ENCODE results near the gene CLEC2D.

The CLEC2D gene

DNA sequence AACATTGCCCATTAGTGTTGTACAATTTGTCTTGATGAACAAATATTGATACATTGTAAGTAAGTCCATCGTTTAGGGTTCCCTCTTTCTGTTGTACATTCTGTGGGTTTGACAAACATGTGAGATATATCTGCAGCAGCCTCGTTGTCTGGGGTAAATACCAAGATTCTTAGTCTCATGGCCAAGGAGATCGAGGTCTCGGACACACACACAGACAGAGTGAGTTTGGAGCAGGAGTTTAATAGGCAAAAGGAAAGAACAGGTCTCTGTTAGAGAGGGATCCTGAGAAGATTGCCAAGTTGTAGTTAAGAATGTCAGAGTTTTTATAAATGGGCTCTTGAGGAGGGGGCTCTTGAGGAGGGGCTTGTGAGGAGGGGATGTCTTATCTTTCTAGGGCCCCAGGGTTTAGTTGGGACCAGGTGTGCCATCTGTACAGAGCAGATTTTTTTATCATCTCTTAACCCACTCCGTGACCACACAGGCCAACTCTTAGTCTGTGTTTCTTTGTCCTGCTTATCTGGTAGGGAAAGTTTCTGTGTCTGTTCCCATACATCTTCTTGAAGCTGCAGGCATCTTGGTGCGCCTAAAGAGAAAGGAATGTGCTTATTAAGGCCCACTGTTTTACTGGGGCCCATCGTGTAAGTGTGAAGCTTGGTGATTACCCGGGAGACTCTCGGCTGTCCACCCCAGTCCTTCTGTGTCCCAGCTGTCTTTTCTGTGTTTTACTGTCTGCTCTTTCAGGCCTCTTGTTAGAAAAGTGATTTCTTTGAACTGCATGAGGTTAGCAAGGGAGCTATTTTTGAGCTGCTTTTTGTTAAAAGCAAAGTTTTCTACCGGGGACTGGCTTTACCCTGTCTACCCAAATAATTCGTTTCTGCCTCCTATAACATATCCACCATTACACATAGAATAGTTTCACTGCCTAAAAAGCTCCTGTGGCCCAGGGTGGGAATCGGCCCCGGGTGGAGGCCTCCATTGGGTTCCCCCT is 22.4 kb upstream of the CLEC2D start:
- in situ Hi-C loops (cut with HindIII; ENCODE audit: low pct_unique_long_range_greater_than_20kb, low sequenced_read_pairs) = no loop called here
- no peak for DNase-seq (ENCODE audit: low read depth in 1 of 2, low spot score in 1 of 2)
- TF ChIP-seq JUND (IDR thresholded peaks at IDR 0.05; ENCODE audit: low read depth) = no peak

DNA sequence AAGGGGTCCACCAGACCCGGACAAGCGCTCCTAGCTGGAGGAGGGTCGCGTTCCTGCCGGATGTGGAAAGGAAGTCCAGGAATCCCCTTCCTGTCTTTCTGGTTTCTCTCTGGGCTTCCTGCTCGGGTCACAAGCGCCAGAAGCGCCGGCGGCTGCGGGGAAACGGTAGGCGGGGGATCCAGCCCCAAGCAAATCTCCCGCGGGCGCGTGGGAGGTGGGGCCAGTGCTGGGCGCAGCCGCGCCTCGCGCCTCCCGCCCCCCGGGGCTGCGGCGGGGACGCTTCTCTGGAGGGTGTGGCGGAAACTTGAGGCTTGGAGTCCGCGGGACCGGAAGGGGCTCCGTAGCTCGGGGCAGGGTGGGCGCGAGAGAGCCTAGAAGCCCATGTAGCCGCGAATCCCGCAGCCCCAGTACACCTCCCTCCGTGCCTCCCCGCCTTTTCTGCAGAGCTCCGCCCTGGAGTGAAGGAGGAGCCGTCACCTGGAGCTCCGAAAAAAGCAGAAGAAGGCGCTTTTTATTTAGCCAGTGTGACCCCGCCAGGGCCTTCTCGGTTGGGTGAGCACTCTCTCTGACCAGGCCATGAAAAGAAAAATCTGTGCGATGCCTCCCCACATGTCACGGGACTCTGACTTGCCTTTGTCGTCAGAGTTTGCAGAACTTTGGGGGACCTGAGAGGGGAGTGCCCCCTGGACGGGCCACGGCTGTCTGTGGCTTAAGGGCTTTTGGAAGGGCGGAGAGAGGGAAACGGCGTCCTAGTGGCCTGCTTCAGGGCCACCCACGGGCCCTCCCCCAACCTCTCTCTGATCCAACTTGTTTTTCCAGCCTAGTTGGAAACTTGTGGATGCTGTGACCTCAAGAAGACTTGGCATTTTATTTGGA is 21.4 kb upstream of the CLEC2D start:
- TF ChIP-seq JUND (IDR thresholded peaks at IDR 0.05; ENCODE audit: low read depth) = no peak
- in situ Hi-C loops (cut with HindIII; ENCODE audit: low pct_unique_long_range_greater_than_20kb, low sequenced_read_pairs) = no loop called here
- DNase-seq (ENCODE audit: low read depth in 1 of 2, low spot score in 1 of 2) = peak; percentile 13 to 83

- DNase-seq (ENCODE audit: low read depth in 1 of 2, low spot score in 1 of 2) = no peak
- in situ Hi-C loops (cut with HindIII; ENCODE audit: low pct_unique_long_range_greater_than_20kb, low sequenced_read_pairs) = no loop called here
- no peak for TF ChIP-seq JUND (IDR thresholded peaks at IDR 0.05; ENCODE audit: low read depth)
These were observed 20.6 kb upstream of the CLEC2D start for GRCh38 chr12:9648701-9649531.

GRCh38 chr12:9649532-9649940 is 20.0 kb upstream of the CLEC2D start:
- in situ Hi-C loops (cut with HindIII; ENCODE audit: low pct_unique_long_range_greater_than_20kb, low sequenced_read_pairs) = no loop called here
- DNase-seq (ENCODE audit: low read depth in 1 of 2, low spot score in 1 of 2) = no peak
- no peak for TF ChIP-seq JUND (IDR thresholded peaks at IDR 0.05; ENCODE audit: low read depth)

DNA sequence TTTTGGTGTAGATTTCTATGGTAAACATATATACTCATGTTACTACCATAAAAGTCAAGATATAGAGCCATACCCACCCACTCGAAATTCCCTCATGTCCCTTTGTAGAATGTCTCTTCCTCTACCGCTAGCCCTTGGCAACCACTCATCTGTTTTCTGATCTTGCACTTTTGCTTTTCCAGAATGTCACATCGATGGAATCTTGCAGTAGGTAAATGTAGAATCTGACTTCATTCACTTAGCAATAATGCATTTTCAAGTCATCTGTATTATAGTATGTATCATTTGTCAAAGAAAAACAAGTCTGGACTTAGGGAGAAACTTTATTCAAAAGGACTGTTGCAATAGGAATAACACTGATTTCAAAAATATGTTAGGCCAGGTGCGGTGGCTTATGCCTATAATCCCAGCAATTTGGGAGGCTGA is 19.3 kb upstream of the CLEC2D start:
- TF ChIP-seq JUND (IDR thresholded peaks at IDR 0.05; ENCODE audit: low read depth) = no peak
- in situ Hi-C loops (cut with HindIII; ENCODE audit: low pct_unique_long_range_greater_than_20kb, low sequenced_read_pairs) = no loop called here
- DNase-seq (ENCODE audit: low read depth in 1 of 2, low spot score in 1 of 2) = no peak

- no peak for DNase-seq (ENCODE audit: low read depth in 1 of 2, low spot score in 1 of 2)
- no peak for TF ChIP-seq JUND (IDR thresholded peaks at IDR 0.05; ENCODE audit: low read depth)
- in situ Hi-C loops (cut with HindIII; ENCODE audit: low pct_unique_long_range_greater_than_20kb, low sequenced_read_pairs) = no loop called here
These were observed 18.2 kb upstream of the CLEC2D start for GRCh38 chr12:9651265-9651729.

DNA sequence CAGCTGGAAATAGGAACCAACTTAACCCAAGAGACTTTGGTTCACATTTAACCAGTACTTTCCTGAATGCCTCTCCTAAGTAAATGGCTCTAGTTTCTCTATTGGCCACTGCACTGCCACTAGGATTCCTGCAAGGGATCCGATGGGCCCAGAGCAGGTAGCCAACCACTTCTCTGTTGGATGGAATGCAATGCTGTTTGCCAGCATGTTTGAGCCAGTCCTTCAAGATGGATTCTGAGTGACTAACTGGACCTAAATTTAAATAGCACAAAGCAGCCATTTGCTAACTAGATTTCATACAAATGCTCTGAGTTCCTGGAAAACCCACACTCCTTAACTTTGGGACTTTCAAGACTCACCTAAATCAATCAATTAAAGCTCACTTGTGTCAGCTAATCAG is 9.5 kb upstream of the CLEC2D start:
- in situ Hi-C loops (cut with HindIII; ENCODE audit: low pct_unique_long_range_greater_than_20kb, low sequenced_read_pairs) = no loop called here
- TF ChIP-seq JUND (IDR thresholded peaks at IDR 0.05; ENCODE audit: low read depth) = no peak
- no peak for DNase-seq (ENCODE audit: low read depth in 1 of 2, low spot score in 1 of 2)

DNA sequence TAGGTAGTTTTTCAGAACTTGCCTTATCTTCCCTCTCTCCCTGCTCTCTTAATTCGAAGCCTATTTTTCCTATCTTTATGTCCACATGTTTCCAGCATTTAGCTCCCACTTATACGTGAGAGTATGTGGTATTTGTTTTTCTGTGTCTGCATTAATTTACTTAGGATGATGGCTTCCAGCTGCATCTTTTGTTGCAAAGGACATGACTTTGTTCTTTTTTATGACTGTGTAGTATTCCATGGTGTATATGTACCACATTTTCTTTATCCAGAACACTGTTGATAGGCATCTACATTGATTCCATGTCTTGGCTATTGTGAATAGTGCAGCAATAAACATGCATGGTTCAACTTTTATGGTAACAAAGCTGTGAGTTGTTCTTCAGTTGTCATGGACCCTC is 7.8 kb upstream of the CLEC2D start:
- no peak for TF ChIP-seq JUND (IDR thresholded peaks at IDR 0.05; ENCODE audit: low read depth)
- in situ Hi-C loops (cut with HindIII; ENCODE audit: low pct_unique_long_range_greater_than_20kb, low sequenced_read_pairs) = no loop called here
- no peak for DNase-seq (ENCODE audit: low read depth in 1 of 2, low spot score in 1 of 2)

- TF ChIP-seq JUND (IDR thresholded peaks at IDR 0.05; ENCODE audit: low read depth) = no peak
- in situ Hi-C loops (cut with HindIII; ENCODE audit: low pct_unique_long_range_greater_than_20kb, low sequenced_read_pairs) = no loop called here
- DNase-seq (ENCODE audit: low read depth in 1 of 2, low spot score in 1 of 2) = peak; percentile 4 to 75
These were observed 7.0 kb upstream of the CLEC2D start for GRCh38 chr12:9662488-9662887.

DNA sequence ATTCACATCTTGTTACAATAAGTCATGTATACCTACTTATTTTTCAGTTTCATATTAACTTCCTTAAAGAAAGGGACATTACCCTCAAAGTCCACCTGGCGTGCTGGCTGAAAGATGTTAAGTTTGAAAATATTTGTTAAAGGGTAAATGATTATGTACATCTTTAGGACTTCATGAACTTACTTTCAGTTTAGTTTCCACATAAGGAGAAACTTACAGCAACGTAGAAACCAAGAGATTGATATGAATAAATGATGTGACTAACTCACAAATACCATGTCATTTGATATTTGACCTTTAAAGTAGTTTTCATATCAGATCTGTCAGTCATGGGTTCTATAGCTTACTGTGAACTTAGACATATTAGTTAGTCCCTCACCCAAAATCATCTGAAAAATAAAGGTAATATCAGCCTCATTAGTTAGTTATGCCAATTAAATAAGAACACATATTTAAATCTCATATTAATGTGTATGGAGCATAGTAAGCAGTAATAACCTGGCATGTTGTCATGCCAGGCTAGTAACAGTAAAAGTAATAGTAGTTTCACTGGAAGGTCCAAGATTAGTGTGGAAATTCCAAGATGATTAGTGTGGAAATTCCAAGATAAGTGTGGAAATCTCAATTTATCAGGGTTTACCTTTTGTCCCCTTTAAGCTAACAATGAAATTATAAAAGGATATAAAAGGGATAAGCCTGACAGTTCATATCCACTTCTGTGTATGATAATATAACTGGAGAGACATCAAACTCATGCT is 1.9 kb upstream of the CLEC2D start:
- no peak for TF ChIP-seq JUND (IDR thresholded peaks at IDR 0.05; ENCODE audit: low read depth)
- DNase-seq (ENCODE audit: low read depth in 1 of 2, low spot score in 1 of 2) = no peak
- in situ Hi-C loops (cut with HindIII; ENCODE audit: low pct_unique_long_range_greater_than_20kb, low sequenced_read_pairs) = no loop called here
